ENCODE data around the gene CCDC171. TPM values are rescaled to one million over a fixed set of nuclear protein-coding genes. Genes with fewer than 3 reads are reported as not detected.
"Not testable (repeated sequence)": the region's sequence is repeated elsewhere in the genome, so short reads cannot be mapped to it uniquely, and the experiment has no call there.

CCDC171 gene
- total and polyA plus RNA-seq, 5 donors, result 0.61 to 3.4 (median 2.6) TPM

- no peaks in the 10 kb centered on the region for H3K9me3 ChIP-seq (ENCODE audit: control insufficient read depth, low read length)
- 99% methylated on average over 1 of the region's 1 CpG for WGBS
- H3K27me3 ChIP-seq (ENCODE audit: control insufficient read depth, insufficient read depth), result no peaks in the 10 kb centered on the region
- ATAC-seq (no peak), DNase-seq (no peak)
- no peak overlapping the region for H3K4me3 ChIP-seq (ENCODE audit: low read length)
- intact Hi-C loops (cut with DNase I), result no loop called here
- H3K27ac ChIP-seq (ENCODE audit: low read length), result no peak overlapping the region
- no peaks in the 10 kb centered on the region for H3K4me1 ChIP-seq (ENCODE audit: control insufficient read depth, insufficient read depth, low read length)
Observed at GRCh38 chr9:15572200-15572770, 19.4 kb downstream of the CCDC171 start.

GRCh38 chr9:15576350-15577050, 23.7 kb downstream of the CCDC171 start:
- H3K27me3 ChIP-seq (ENCODE audit: control insufficient read depth, insufficient read depth), result no peaks in the 10 kb centered on the region
- WGBS, result 47% methylated on average over 8 of the region's 8 CpGs
- ATAC-seq, result no peak
- no peaks in the 10 kb centered on the region for H3K4me1 ChIP-seq (ENCODE audit: control insufficient read depth, insufficient read depth, low read length)
- no peak overlapping the region for H3K27ac ChIP-seq (ENCODE audit: low read length)
- no peak overlapping the region for H3K4me3 ChIP-seq (ENCODE audit: low read length)
- no peak for DNase-seq
- intact Hi-C loops (cut with DNase I), result no loop called here
- H3K9me3 ChIP-seq (ENCODE audit: control insufficient read depth, low read length), result no peaks in the 10 kb centered on the region

- no peaks in the 10 kb centered on the region for H3K9me3 ChIP-seq (ENCODE audit: control insufficient read depth, low read length)
- intact Hi-C loops (cut with DNase I), result no loop called here
- no peak overlapping the region for H3K27ac ChIP-seq (ENCODE audit: low read length)
- DNase-seq (peak in 2 of 3 donors; percentile 42 to 65), ATAC-seq (peak; percentile 76 to 90)
- H3K4me3 ChIP-seq (ENCODE audit: low read length), result no peak overlapping the region
- 54% methylated on average over 6 of the region's 6 CpGs for WGBS
- no peaks in the 10 kb centered on the region for H3K4me1 ChIP-seq (ENCODE audit: control insufficient read depth, insufficient read depth, low read length)
- no peaks in the 10 kb centered on the region for H3K27me3 ChIP-seq (ENCODE audit: control insufficient read depth, insufficient read depth)
Observed at GRCh38 chr9:15578714-15579113, 25.9 kb downstream of the CCDC171 start.

- Histone ChIP-seq H3K4me1 (ENCODE audit: control insufficient read depth, insufficient read depth, low read length) (no peaks in the 10 kb centered on the region), H3K27ac (ENCODE audit: low read length) (no peak overlapping the region), H3K4me3 (ENCODE audit: low read length) (no peak overlapping the region), H3K27me3 (ENCODE audit: control insufficient read depth, insufficient read depth) (no peaks in the 10 kb centered on the region), H3K9me3 (ENCODE audit: control insufficient read depth, low read length) (no peaks in the 10 kb centered on the region)
- no peak for ATAC-seq
- no peak for DNase-seq
- WGBS, result 91% methylated on average over 3 of the region's 3 CpGs
- intact Hi-C loops (cut with DNase I), result no loop called here
Observed at GRCh38 chr9:15584379-15584778, 31.5 kb downstream of the CCDC171 start.

GRCh38 chr9:15592317-15592716, 39.5 kb downstream of the CCDC171 start:
- 89% methylated on average over 3 of the region's 3 CpGs for WGBS
- Histone ChIP-seq H3K4me1 (ENCODE audit: control insufficient read depth, insufficient read depth, low read length) (no peaks in the 10 kb centered on the region), H3K27me3 (ENCODE audit: control insufficient read depth, insufficient read depth) (no peaks in the 10 kb centered on the region), H3K27ac (ENCODE audit: low read length) (no peak overlapping the region), H3K9me3 (ENCODE audit: control insufficient read depth, low read length) (no peaks in the 10 kb centered on the region), H3K4me3 (ENCODE audit: low read length) (no peak overlapping the region)
- intact Hi-C loops (cut with DNase I), result no loop called here
- ATAC-seq, result no peak
- no peak for DNase-seq

GRCh38 chr9:15592940-15593339, 40.1 kb downstream of the CCDC171 start:
- 90% methylated on average over 1 of the region's 1 CpG for WGBS
- H3K4me1 ChIP-seq (ENCODE audit: control insufficient read depth, insufficient read depth, low read length); intact Hi-C loops (cut with DNase I); H3K4me3 ChIP-seq (ENCODE audit: low read length); H3K27ac ChIP-seq (ENCODE audit: low read length); DNase-seq; ATAC-seq; H3K9me3 ChIP-seq (ENCODE audit: control insufficient read depth, low read length); H3K27me3 ChIP-seq (ENCODE audit: control insufficient read depth, insufficient read depth): not testable (repeated sequence)

GRCh38 chr9:15600666-15601330, 48.0 kb downstream of the CCDC171 start:
- H3K9me3 ChIP-seq (ENCODE audit: control insufficient read depth, low read length); H3K4me3 ChIP-seq (ENCODE audit: low read length); H3K4me1 ChIP-seq (ENCODE audit: control insufficient read depth, insufficient read depth, low read length); ATAC-seq; H3K27ac ChIP-seq (ENCODE audit: low read length); DNase-seq; H3K27me3 ChIP-seq (ENCODE audit: control insufficient read depth, insufficient read depth): not testable (repeated sequence)
- WGBS, result 94% methylated on average over 19 of the region's 19 CpGs
- intact Hi-C loops (cut with DNase I), result loop anchor here in 2 of 4 donors (10.0 kb wide), 2 partner anchors 326 to 386 kb away; no protein-coding TSS in a partner anchor

GRCh38 chr9:15606643-15607472, 54.0 kb downstream of the CCDC171 start:
- intact Hi-C loops (cut with DNase I), result loop anchor here (5.0 to 10.0 kb wide), 4 partner anchors 330 to 395 kb away; no protein-coding TSS in a partner anchor
- H3K27me3 ChIP-seq (ENCODE audit: control insufficient read depth, insufficient read depth), result no peaks in the 10 kb centered on the region
- ATAC-seq, result no peak
- no peak overlapping the region for H3K27ac ChIP-seq (ENCODE audit: low read length)
- no peak overlapping the region for H3K4me3 ChIP-seq (ENCODE audit: low read length)
- no peaks in the 10 kb centered on the region for H3K4me1 ChIP-seq (ENCODE audit: control insufficient read depth, insufficient read depth, low read length)
- 26% methylated on average over 2 of the region's 2 CpGs for WGBS
- no peak for DNase-seq
- H3K9me3 ChIP-seq (ENCODE audit: control insufficient read depth, low read length), result no peaks in the 10 kb centered on the region

- WGBS, result 88% methylated on average over 4 of the region's 4 CpGs
- Histone ChIP-seq H3K27ac (ENCODE audit: low read length) (no peak overlapping the region), H3K4me3 (ENCODE audit: low read length) (no peak overlapping the region), H3K27me3 (ENCODE audit: control insufficient read depth, insufficient read depth) (no peaks in the 10 kb centered on the region), H3K4me1 (ENCODE audit: control insufficient read depth, insufficient read depth, low read length) (no peaks in the 10 kb centered on the region), H3K9me3 (ENCODE audit: control insufficient read depth, low read length) (no peaks in the 10 kb centered on the region)
- intact Hi-C loops (cut with DNase I), result no loop called here
- DNase-seq (no peak), ATAC-seq (no peak)
Observed at GRCh38 chr9:15612962-15613361, 60.1 kb downstream of the CCDC171 start.

GRCh38 chr9:15617782-15618181, 64.9 kb downstream of the CCDC171 start:
- ATAC-seq, result no peak
- Histone ChIP-seq H3K4me1 (ENCODE audit: control insufficient read depth, insufficient read depth, low read length) (no peaks in the 10 kb centered on the region), H3K27me3 (ENCODE audit: control insufficient read depth, insufficient read depth) (no peaks in the 10 kb centered on the region), H3K27ac (ENCODE audit: low read length) (no peak overlapping the region), H3K9me3 (ENCODE audit: control insufficient read depth, low read length) (no peaks in the 10 kb centered on the region), H3K4me3 (ENCODE audit: low read length) (no peak overlapping the region)
- intact Hi-C loops (cut with DNase I), result no loop called here
- 90% methylated on average over 7 of the region's 7 CpGs for WGBS
- peak in 1 of 3 donors; percentile 21 for DNase-seq

All from right cardiac atrium (tissue), 5 donors.